Activated T-helper 17 cell treated with anti-CD3 and anti-CD28 coated beads, Interleukin-2, amount 50 U/mL, for 72 hours (primary cell): ENCODE results near the gene GLS2. TPM values are rescaled to one million over a fixed set of nuclear protein-coding genes. Genes with fewer than 3 reads are reported as not detected.
A peak's percentile ranks its signal among the peaks of the same experiment; 100 is the strongest.
"Not testable (repeated sequence)": the region's sequence is repeated elsewhere in the genome, so short reads cannot be mapped to it uniquely, and the experiment has no call there.

Source experiments
- ATAC-seq: fragments of 150-1000 bp; cut with Tn5 transposase; replicated peaks from 2 replicates; pipeline ENCODE4 v1.10.0; 2021; ENCODE audit warnings: mild to moderate bottlenecking, moderate library complexity
- H3K27ac Mint-ChIP-seq: one replicate; pipeline ENCODE4 v1.8.0; 2022; ENCODE audit warnings: mixed read lengths
- H3K27me3 Mint-ChIP-seq: one replicate; pipeline ENCODE4 v1.8.0; 2022; ENCODE audit warnings: mixed read lengths
- H3K36me3 Mint-ChIP-seq: one replicate; pipeline ENCODE4 v1.8.0; 2022; ENCODE audit warnings: low read depth, mild to moderate bottlenecking, mixed read lengths
- H3K4me1 Mint-ChIP-seq: one replicate; pipeline ENCODE4 v1.8.0; 2022; ENCODE audit warnings: mixed read lengths
- H3K4me3 Mint-ChIP-seq: one replicate; pipeline ENCODE4 v1.8.0; 2022; ENCODE audit warnings: mild to moderate bottlenecking, mixed read lengths
- H3K9me3 Mint-ChIP-seq: one replicate; pipeline ENCODE4 v1.8.0; 2022; ENCODE audit warnings: mixed read lengths
- total RNA-seq, 2 donors: library from RNA; stranded (reverse); gene quantifications; one replicate each; pipeline ENCODE4 v1.2.3, GENCODE V29; 2022

The GLS2 gene
- total RNA-seq, result 1 to 10 TPM; 1.3 to 4.7 TPM

- peak; percentile 97 for ATAC-seq
- Mint-ChIP-seq H3K27ac (peak within 1 kb of the TSS; percentile 26), H3K27me3 (peaks cover 17% of the 10 kb centered on the region), H3K9me3 (no peaks in the 10 kb centered on the region), H3K4me1 (peaks cover 11% of the 10 kb centered on the region), H3K4me3 (peak within 1 kb of the TSS; percentile 92), H3K36me3 (no peaks in the 10 kb centered on the region)
Measured at GRCh38 chr12:56488041-56488955, at the start of gene GLS2. TSS of gene GLS2 (minus strand) at chr12:56488161. CDS start at chr12:56488118, 43 bp downstream.

- Mint-ChIP-seq H3K27me3 (no peaks in the 10 kb centered on the region), H3K4me3 (no peak overlapping the region), H3K4me1 (peaks cover 4% of the 10 kb centered on the region), H3K9me3 (no peaks in the 10 kb centered on the region), H3K27ac (no peak overlapping the region), H3K36me3 (no peaks in the 10 kb centered on the region)
- no peak for ATAC-seq
Measured at GRCh38 chr12:56537546-56537945, 49.6 kb upstream of the GLS2 start.

- ATAC-seq, result no peak
- H3K9me3 Mint-ChIP-seq, result no peaks in the 10 kb centered on the region
- H3K4me3 Mint-ChIP-seq, result no peak overlapping the region
- no peaks in the 10 kb centered on the region for H3K36me3 Mint-ChIP-seq
- no peak overlapping the region for H3K27ac Mint-ChIP-seq
- H3K27me3 Mint-ChIP-seq, result no peaks in the 10 kb centered on the region
- no peaks in the 10 kb centered on the region for H3K4me1 Mint-ChIP-seq
Measured at GRCh38 chr12:56530390-56531055, 42.6 kb upstream of the GLS2 start.

- Mint-ChIP-seq H3K27me3 (no peaks in the 10 kb centered on the region), H3K27ac (no peak overlapping the region), H3K36me3 (no peaks in the 10 kb centered on the region), H3K4me3 (no peak overlapping the region), H3K4me1 (no peaks in the 10 kb centered on the region), H3K9me3 (no peaks in the 10 kb centered on the region)
- ATAC-seq, result no peak
Measured at GRCh38 chr12:56529656-56530055, 41.7 kb upstream of the GLS2 start.

- no peak for ATAC-seq
- no peaks in the 10 kb centered on the region for H3K27me3 Mint-ChIP-seq
- H3K4me3 Mint-ChIP-seq, result no peak overlapping the region
- H3K36me3 Mint-ChIP-seq, result no peaks in the 10 kb centered on the region
- no peak overlapping the region for H3K27ac Mint-ChIP-seq
- no peaks in the 10 kb centered on the region for H3K4me1 Mint-ChIP-seq
- H3K9me3 Mint-ChIP-seq, result no peaks in the 10 kb centered on the region
Measured at GRCh38 chr12:56528846-56529245, 40.9 kb upstream of the GLS2 start.

GRCh38 chr12:56522411-56523193 is 34.6 kb upstream of the GLS2 start:
- Mint-ChIP-seq H3K4me1 (peaks cover 12% of the 10 kb centered on the region), H3K4me3 (peak overlapping the region; percentile 78), H3K9me3 (no peaks in the 10 kb centered on the region), H3K27ac (peak overlapping the region; percentile 90), H3K36me3 (no peaks in the 10 kb centered on the region), H3K27me3 (no peaks in the 10 kb centered on the region)
- ATAC-seq, result peak; percentile 53

- Mint-ChIP-seq H3K27ac (peak within 1 kb of the TSS; percentile 90), H3K4me3 (peak within 1 kb of the TSS; percentile 78), H3K9me3 (no peaks in the 10 kb centered on the region), H3K27me3 (no peaks in the 10 kb centered on the region), H3K36me3 (no peaks in the 10 kb centered on the region), H3K4me1 (peaks cover 12% of the 10 kb centered on the region)
- peak; percentile 70 for ATAC-seq
Measured at GRCh38 chr12:56521590-56522371, 33.8 kb upstream of the GLS2 start, which contains the start of gene RBMS2. TSS of gene RBMS2 (plus strand) at chr12:56521820. CDS start at chr12:56522024, 204 bp downstream.

GRCh38 chr12:56521209-56521589 is 33.2 kb upstream of the GLS2 start:
- no peaks in the 10 kb centered on the region for H3K36me3 Mint-ChIP-seq
- peak; percentile 16 for ATAC-seq

GRCh38 chr12:56520506-56520905 is 32.5 kb upstream of the GLS2 start:
- peaks cover 12% of the 10 kb centered on the region for H3K4me1 Mint-ChIP-seq
- H3K27ac Mint-ChIP-seq, result no peak overlapping the region
- H3K4me3 Mint-ChIP-seq, result peak overlapping the region; percentile 78
- no peaks in the 10 kb centered on the region for H3K27me3 Mint-ChIP-seq
- no peak for ATAC-seq
- H3K9me3 Mint-ChIP-seq, result no peaks in the 10 kb centered on the region
- no peaks in the 10 kb centered on the region for H3K36me3 Mint-ChIP-seq

More at GRCh38 chr12:56521209-56521589, 33.2 kb upstream of the GLS2 start:
- H3K4me1 Mint-ChIP-seq, result peaks cover 12% of the 10 kb centered on the region
- no peaks in the 10 kb centered on the region for H3K9me3 Mint-ChIP-seq
- H3K4me3 Mint-ChIP-seq, result peak overlapping the region; percentile 78
- peak overlapping the region; percentile 90 for H3K27ac Mint-ChIP-seq
- H3K27me3 Mint-ChIP-seq, result no peaks in the 10 kb centered on the region

GRCh38 chr12:56520048-56520447 is 32.1 kb upstream of the GLS2 start:
- H3K4me3 Mint-ChIP-seq, result no peak overlapping the region
- no peaks in the 10 kb centered on the region for H3K9me3 Mint-ChIP-seq

GRCh38 chr12:56518570-56518969 is 30.6 kb upstream of the GLS2 start:
- no peak for ATAC-seq
- no peak overlapping the region for H3K27ac Mint-ChIP-seq
- no peak overlapping the region for H3K4me3 Mint-ChIP-seq
- H3K27me3 Mint-ChIP-seq, result no peaks in the 10 kb centered on the region
- H3K36me3 Mint-ChIP-seq, result no peaks in the 10 kb centered on the region
- peaks cover 12% of the 10 kb centered on the region for H3K4me1 Mint-ChIP-seq
- no peaks in the 10 kb centered on the region for H3K9me3 Mint-ChIP-seq

More at GRCh38 chr12:56520048-56520447, 32.1 kb upstream of the GLS2 start:
- H3K4me1 Mint-ChIP-seq, result peaks cover 12% of the 10 kb centered on the region
- no peaks in the 10 kb centered on the region for H3K27me3 Mint-ChIP-seq
- ATAC-seq, result no peak
- no peaks in the 10 kb centered on the region for H3K36me3 Mint-ChIP-seq
- no peak overlapping the region for H3K27ac Mint-ChIP-seq

GRCh38 chr12:56517854-56518253 is 29.9 kb upstream of the GLS2 start:
- Mint-ChIP-seq H3K9me3 (no peaks in the 10 kb centered on the region), H3K27me3 (no peaks in the 10 kb centered on the region), H3K4me3 (no peak overlapping the region), H3K4me1 (peaks cover 11% of the 10 kb centered on the region), H3K27ac (no peak overlapping the region), H3K36me3 (no peaks in the 10 kb centered on the region)
- no peak for ATAC-seq

- H3K27me3 Mint-ChIP-seq, ATAC-seq, H3K4me3 Mint-ChIP-seq, H3K36me3 Mint-ChIP-seq, H3K9me3 Mint-ChIP-seq, H3K4me1 Mint-ChIP-seq, H3K27ac Mint-ChIP-seq: not testable (repeated sequence)
Measured at GRCh38 chr12:56514014-56514318, 26.0 kb upstream of the GLS2 start.

- H3K27me3 Mint-ChIP-seq, result peaks cover 7% of the 10 kb centered on the region
- H3K9me3 Mint-ChIP-seq, result no peaks in the 10 kb centered on the region
- no peak for ATAC-seq
- H3K27ac Mint-ChIP-seq, result no peak overlapping the region
- no peaks in the 10 kb centered on the region for H3K36me3 Mint-ChIP-seq
- H3K4me3 Mint-ChIP-seq, result no peak overlapping the region
- H3K4me1 Mint-ChIP-seq, result no peaks in the 10 kb centered on the region
Measured at GRCh38 chr12:56510786-56511185, 22.8 kb upstream of the GLS2 start.
